ENCODE measurements around the gene PTAFR. TPM values are rescaled to one million over a fixed set of nuclear protein-coding genes. Genes with fewer than 3 reads are reported as not detected.
A peak's percentile ranks its signal among the peaks of the same experiment; 100 is the strongest.

The PTAFR gene
- total RNA-seq, 6 donors from 2014 or later = 10.5 to 42.3 (median 22.0) TPM

- H3K4me1 ChIP-seq = peaks cover 0 to 15% (median 3%) of the 10 kb centered on the region in 4 donors
- H3K4me3 ChIP-seq = no peak overlapping the region
- H3K9me3 ChIP-seq = no peaks in the 10 kb centered on the region
- WGBS, 2 donors = 64 to 66% methylated on average over 12 of the region's 12 CpGs
- TF ChIP-seq POLR2A (IDR thresholded peaks at IDR 0.05) (no peak), EP300 (IDR thresholded peaks at IDR 0.05) (no peak), POLR2AphosphoS5 (IDR thresholded peaks at IDR 0.05) (no peak)
- TF ChIP-seq, protein P1, sequence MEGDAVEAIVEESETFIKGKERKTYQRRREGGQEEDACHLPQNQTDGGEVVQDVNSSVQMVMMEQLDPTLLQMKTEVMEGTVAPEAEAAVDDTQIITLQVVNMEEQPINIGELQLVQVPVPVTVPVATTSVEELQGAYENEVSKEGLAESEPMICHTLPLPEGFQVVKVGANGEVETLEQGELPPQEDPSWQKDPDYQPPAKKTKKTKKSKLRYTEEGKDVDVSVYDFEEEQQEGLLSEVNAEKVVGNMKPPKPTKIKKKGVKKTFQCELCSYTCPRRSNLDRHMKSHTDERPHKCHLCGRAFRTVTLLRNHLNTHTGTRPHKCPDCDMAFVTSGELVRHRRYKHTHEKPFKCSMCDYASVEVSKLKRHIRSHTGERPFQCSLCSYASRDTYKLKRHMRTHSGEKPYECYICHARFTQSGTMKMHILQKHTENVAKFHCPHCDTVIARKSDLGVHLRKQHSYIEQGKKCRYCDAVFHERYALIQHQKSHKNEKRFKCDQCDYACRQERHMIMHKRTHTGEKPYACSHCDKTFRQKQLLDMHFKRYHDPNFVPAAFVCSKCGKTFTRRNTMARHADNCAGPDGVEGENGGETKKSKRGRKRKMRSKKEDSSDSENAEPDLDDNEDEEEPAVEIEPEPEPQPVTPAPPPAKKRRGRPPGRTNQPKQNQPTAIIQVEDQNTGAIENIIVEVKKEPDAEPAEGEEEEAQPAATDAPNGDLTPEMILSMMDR (IDR thresholded peaks at IDR 0.05) = no peak
- peak overlapping the region; percentile 24 to 58 (median 42) for H3K27ac ChIP-seq
- DNase-seq = no peak
- H3K27me3 ChIP-seq = no peaks in the 10 kb centered on the region
- no peak for ATAC-seq (ENCODE audit: low FRiP score in 2 of 2)
- H3K36me3 ChIP-seq = no peaks in the 10 kb centered on the region
Measured at GRCh38 chr1:28190996-28191645, 14.6 kb upstream of the PTAFR start.

DNA sequence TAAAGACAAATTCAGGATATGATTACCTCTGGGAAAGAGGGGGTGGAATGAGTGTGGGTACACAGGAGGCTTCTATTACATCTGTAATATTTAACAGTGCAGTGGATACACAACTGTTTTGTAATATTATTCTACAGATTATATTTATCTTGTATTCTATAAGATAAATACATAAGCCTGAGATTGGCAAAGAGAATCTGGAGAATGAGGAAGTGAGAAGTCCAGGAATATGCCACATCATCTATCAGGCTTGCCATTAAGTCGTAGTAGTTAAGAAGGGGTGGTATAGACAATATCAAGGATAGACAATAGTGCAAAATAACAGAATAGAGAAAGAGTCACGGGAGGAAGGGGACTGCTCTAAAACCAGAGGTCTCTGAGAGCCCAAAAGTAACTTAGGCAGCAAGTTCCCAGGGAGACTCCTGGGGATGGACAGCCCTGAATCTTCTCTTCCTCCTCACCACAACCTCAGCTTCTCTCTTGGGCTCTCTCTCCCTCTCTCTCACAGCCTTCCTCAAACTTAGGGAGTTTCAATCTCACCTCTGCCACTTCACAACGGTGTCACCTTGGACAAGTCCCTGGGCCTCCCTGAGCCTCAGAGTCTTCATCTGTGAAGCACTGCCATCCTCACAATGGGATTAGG, 14.0 kb upstream of the PTAFR start:
- H3K36me3 ChIP-seq = no peaks in the 10 kb centered on the region
- no peaks in the 10 kb centered on the region for H3K27me3 ChIP-seq
- ATAC-seq (ENCODE audit: low FRiP score in 2 of 2) (peak in 1 of 2 donors; percentile 53), DNase-seq (no peak)
- no peak overlapping the region for H3K4me3 ChIP-seq
- TF ChIP-seq EP300 (IDR thresholded peaks at IDR 0.05) = no peak
- no peak for TF ChIP-seq POLR2AphosphoS5 (IDR thresholded peaks at IDR 0.05)
- TF ChIP-seq POLR2A (IDR thresholded peaks at IDR 0.05) = no peak
- TF ChIP-seq, protein P1 (IDR thresholded peaks at IDR 0.05) = no peak
- peaks cover 0 to 15% (median 3%) of the 10 kb centered on the region in 4 donors for H3K4me1 ChIP-seq
- H3K9me3 ChIP-seq = no peaks in the 10 kb centered on the region
- 40 to 57% methylated on average over 3 of the region's 3 CpGs for WGBS, 2 donors
- H3K27ac ChIP-seq = peak overlapping the region; percentile 24 to 58 (median 42)

- 88 to 91% methylated on average over 1 of the region's 1 CpG for WGBS, 2 donors
- no peak for DNase-seq
- no peaks in the 10 kb centered on the region for H3K36me3 ChIP-seq
- H3K27ac ChIP-seq = no peak overlapping the region
- H3K27me3 ChIP-seq = no peaks in the 10 kb centered on the region
- peaks cover 0 to 2% (median 0%) of the 10 kb centered on the region in 4 donors for H3K4me1 ChIP-seq
- H3K4me3 ChIP-seq = no peak overlapping the region
- no peak for ATAC-seq (ENCODE audit: low FRiP score in 2 of 2)
- no peaks in the 10 kb centered on the region for H3K9me3 ChIP-seq
- TF ChIP-seq, protein P1 (IDR thresholded peaks at IDR 0.05) = no peak
- TF ChIP-seq EP300 (IDR thresholded peaks at IDR 0.05) (no peak), POLR2AphosphoS5 (IDR thresholded peaks at IDR 0.05) (no peak), POLR2A (IDR thresholded peaks at IDR 0.05) (no peak)
Measured at GRCh38 chr1:28185071-28185470, 8.6 kb upstream of the PTAFR start.

- H3K4me3 ChIP-seq = no peak overlapping the region
- no peak for DNase-seq
- H3K27me3 ChIP-seq = no peaks in the 10 kb centered on the region
- TF ChIP-seq POLR2AphosphoS5 (IDR thresholded peaks at IDR 0.05) (no peak), EP300 (IDR thresholded peaks at IDR 0.05) (no peak), POLR2A (IDR thresholded peaks at IDR 0.05) (no peak)
- TF ChIP-seq, protein P1 (IDR thresholded peaks at IDR 0.05) = no peak
- H3K27ac ChIP-seq = no peak overlapping the region
- ATAC-seq (ENCODE audit: low FRiP score in 2 of 2) = no peak
- peaks cover 0 to 2% (median 1%) of the 10 kb centered on the region in 4 donors for H3K4me1 ChIP-seq
- H3K36me3 ChIP-seq = no peaks in the 10 kb centered on the region
- no peaks in the 10 kb centered on the region for H3K9me3 ChIP-seq
- 58 to 61% methylated on average over 12 of the region's 12 CpGs for WGBS, 2 donors
Measured at GRCh38 chr1:28180306-28181305, 4.1 kb upstream of the PTAFR start.

Data from upper lobe of left lung (tissue), 6 donors.